Epithelial cell of prostate (primary cell): ENCODE data around the gene KAZN.

Experiments used
- DNase-seq: peaks from one replicate; pipeline ENCODE4 v3.0.0-alpha.2; 2011; ENCODE audit warnings: low read depth, low spot score
- H3K27ac ChIP-seq: fragments of 450-650 bp; 2 replicates; pipeline ENCODE4 v1.5.1; 2017; ENCODE audit warnings: mild to moderate bottlenecking

Gene KAZN

GRCh38 chr1:14866911-14867612 is 268.6 kb downstream of the KAZN start:
- no peak overlapping the region for H3K27ac ChIP-seq
- DNase-seq, result no peak

GRCh38 chr1:14869187-14869586 is 270.7 kb downstream of the KAZN start:
- no peak overlapping the region for H3K27ac ChIP-seq
- no peak for DNase-seq

- no peak overlapping the region for H3K27ac ChIP-seq
- DNase-seq, result no peak
Observed at GRCh38 chr1:14871218-14871970, 272.9 kb downstream of the KAZN start.

GRCh38 chr1:14872762-14873161 is 274.3 kb downstream of the KAZN start:
- DNase-seq, result no peak

GRCh38 chr1:14873677-14874076 is 275.2 kb downstream of the KAZN start:
- no peak overlapping the region for H3K27ac ChIP-seq
- no peak for DNase-seq

More at GRCh38 chr1:14872762-14873161, 274.3 kb downstream of the KAZN start:
- no peak overlapping the region for H3K27ac ChIP-seq

GRCh38 chr1:14875524-14876509 is 277.3 kb downstream of the KAZN start:
- peak overlapping the region; percentile 22 for H3K27ac ChIP-seq
- DNase-seq, result peak; percentile 22

GRCh38 chr1:14876747-14877146 is 278.3 kb downstream of the KAZN start:
- peak; percentile 39 for DNase-seq
- peak overlapping the region; percentile 22 for H3K27ac ChIP-seq

- no peak for DNase-seq
- peak overlapping the region; percentile 22 for H3K27ac ChIP-seq
Observed at GRCh38 chr1:14877224-14877623, 278.7 kb downstream of the KAZN start.

GRCh38 chr1:14878124-14878523 is 279.6 kb downstream of the KAZN start:
- no peak overlapping the region for H3K27ac ChIP-seq

GRCh38 chr1:14878951-14879350 is 280.5 kb downstream of the KAZN start:
- no peak for DNase-seq
- no peak overlapping the region for H3K27ac ChIP-seq

More at GRCh38 chr1:14878124-14878523, 279.6 kb downstream of the KAZN start:
- no peak for DNase-seq

- H3K27ac ChIP-seq, result peak overlapping the region; percentile 67
- peak; percentile 60 for DNase-seq
Observed at GRCh38 chr1:14880456-14881316, 282.2 kb downstream of the KAZN start.

- DNase-seq, result no peak
- H3K27ac ChIP-seq, result peak overlapping the region; percentile 67
Observed at GRCh38 chr1:14881775-14882672, 283.5 kb downstream of the KAZN start.

GRCh38 chr1:14884614-14885175 is 286.2 kb downstream of the KAZN start:
- H3K27ac ChIP-seq, result no peak overlapping the region
- DNase-seq, result no peak

- no peak overlapping the region for H3K27ac ChIP-seq
- no peak for DNase-seq
Observed at GRCh38 chr1:14887044-14887566, 288.6 kb downstream of the KAZN start.

- no peak overlapping the region for H3K27ac ChIP-seq
- no peak for DNase-seq
Observed at GRCh38 chr1:14887764-14888350, 289.4 kb downstream of the KAZN start.

- no peak for DNase-seq
- no peak overlapping the region for H3K27ac ChIP-seq
Observed at GRCh38 chr1:14888374-14888773, 289.9 kb downstream of the KAZN start.

- DNase-seq, result no peak
Observed at GRCh38 chr1:14889825-14890440, 291.4 kb downstream of the KAZN start.

More at GRCh38 chr1:14889825-14890440, 291.4 kb downstream of the KAZN start:
- no peak overlapping the region for H3K27ac ChIP-seq
